Keratinocyte (primary cell): Measurements from ENCODE around the gene FAIM2. TPM values are rescaled to one million over a fixed set of nuclear protein-coding genes. Genes with fewer than 3 reads are reported as not detected.

Source experiments
- DNase-seq: peaks from one replicate; pipeline ENCODE4 v3.0.0-alpha.2; 2011; ENCODE audit warnings: low read depth, missing footprints, low spot score
- FAIRE-seq: peaks from 2 replicates; lab custom pipeline; 2011; peaks lifted over from hg19 to GRCh38; lab: Jason Lieb, UNC
- H2AFZ ChIP-seq: 2 replicates; pipeline ENCODE4 v1.6.0; 2012; ENCODE audit warnings: low read length, control low read depth, inconsistent platforms; ENCODE audit not compliant: control insufficient read depth
- H3K27ac ChIP-seq: 2 replicates; pipeline ENCODE4 v1.5.1; 2011; ENCODE audit warnings: low read length; ENCODE audit not compliant: control insufficient read depth, insufficient read depth
- H3K27me3 ChIP-seq: 3 replicates; pipeline ENCODE4 v1.6.0; 2011; ENCODE audit warnings: low read length; ENCODE audit not compliant: control insufficient read depth, insufficient read depth; ENCODE audit errors: extremely low read depth
- H3K36me3 ChIP-seq, 2 experiments: 2 replicates in 1 of 2; 3 replicates in 1 of 2; pipeline ENCODE4 v1.5.1; 2011; ENCODE audit warnings: low read length in 2 of 2, mild to moderate bottlenecking in 1 of 2; ENCODE audit not compliant: control insufficient read depth in 2 of 2, insufficient read depth in 2 of 2; ENCODE audit errors: extremely low read depth in 1 of 2
- H3K4me1 ChIP-seq: 3 replicates; pipeline ENCODE4 v1.5.1; 2011; ENCODE audit warnings: low read length; ENCODE audit not compliant: control insufficient read depth, insufficient read depth; ENCODE audit errors: extremely low read depth
- H3K4me2 ChIP-seq: 3 replicates; pipeline ENCODE4 v1.6.0; 2011; ENCODE audit warnings: low read depth, low read length; ENCODE audit not compliant: control insufficient read depth, insufficient read depth; ENCODE audit errors: extremely low read depth
- H3K4me3 ChIP-seq, 3 experiments: fragments of 200-600 bp in 1 of 3; sonication (generic) in 1 of 3; 2 replicates in 2 of 3; 3 replicates in 1 of 3; pipeline ENCODE4 v1.5.1; 2011 to 2016; ENCODE audit warnings: low read length in 3 of 3, mild to moderate bottlenecking in 3 of 3, control low read depth in 2 of 3, inconsistent platforms in 1 of 3, low read depth in 1 of 3, mixed read lengths in 1 of 3, mixed run types in 1 of 3, moderate library complexity in 1 of 3; ENCODE audit not compliant: control insufficient read depth in 2 of 3, insufficient read depth in 2 of 3; ENCODE audit errors: extremely low read depth in 1 of 3
- H3K79me2 ChIP-seq: 2 replicates; pipeline ENCODE4 v1.6.0; 2012; ENCODE audit warnings: low read length; ENCODE audit not compliant: control insufficient read depth, insufficient read depth
- H3K9ac ChIP-seq: 3 replicates; pipeline ENCODE4 v1.6.0; 2011; ENCODE audit warnings: low read length; ENCODE audit not compliant: control insufficient read depth, insufficient read depth; ENCODE audit errors: extremely low read depth
- H3K9me1 ChIP-seq: 3 replicates; pipeline ENCODE4 v1.6.0; 2011; ENCODE audit warnings: low read length; ENCODE audit not compliant: control insufficient read depth, insufficient read depth; ENCODE audit errors: extremely low read depth
- H3K9me3 ChIP-seq: 2 replicates; pipeline ENCODE4 v1.5.1; 2012; ENCODE audit warnings: low read depth, low read length; ENCODE audit not compliant: control insufficient read depth
- H4K20me1 ChIP-seq: 3 replicates; pipeline ENCODE4 v1.6.0; 2011; ENCODE audit warnings: low read length; ENCODE audit not compliant: control insufficient read depth, insufficient read depth; ENCODE audit errors: extremely low read depth
- EZH2 ChIP-seq: IDR thresholded peaks from one replicate; pipeline ENCODE4 v1.6.1; 2012; ENCODE audit warnings: inconsistent platforms, mild to moderate bottlenecking, low read length, moderate library complexity
- dilution Hi-C: fragments of 300-500 bp; cut with MboI; formaldehyde crosslinking; loops from one replicate; pipeline ENCODE4 v1.7.0; 2020; ENCODE audit warnings: low sequenced_read_pairs; ENCODE audit not compliant: extremely low pct_ligation_motif_present
- polyA plus RNA-seq, 5 experiments: library from polyadenylated mRNA; depleted of rRNA in 3 of 5; stranded (reverse) in 3 of 5; stranded (forward) in 1 of 5; unstranded in 1 of 5; fragments of >200 nt; gene quantifications; 1 replicate in 1 of 5; 2 replicates in 3 of 5; 3 replicates in 1 of 5; pipeline versions ENCODE4 v1.2.1 to v1.2.3, GENCODE V29; 2011 to 2012; ENCODE audit warnings: missing spikeins in 2 of 5, low read depth in 1 of 5, low replicate concordance in 1 of 5
- TF ChIP-seq, protein P1 (sequence below), 3 experiments: IDR thresholded peaks in 1 of 3; conservative IDR thresholded peaks in 1 of 3; optimal IDR thresholded peaks in 1 of 3; 2 replicates in 2 of 3; 3 replicates in 1 of 3; pipeline versions ENCODE3 to v1.5.1; 2011; ENCODE audit warnings: low read length in 3 of 3, mild to moderate bottlenecking in 3 of 3, moderate library complexity in 2 of 3, control low read depth in 1 of 3, inconsistent platforms in 1 of 3; ENCODE audit not compliant: insufficient read depth in 2 of 3; ENCODE audit errors: extremely low read depth in 1 of 3

Gene FAIM2
- polyA plus RNA-seq, 1 donor (not counting 4 experiments of a cell fraction or from before 2014, with no cell fraction given): not detected

GRCh38 chr12:49929581-49929980 lies 25.9 kb upstream of the FAIM2 start:
- peaks cover 10% of the 10 kb centered on the region for H3K4me1 ChIP-seq
- TF ChIP-seq, protein P1, sequence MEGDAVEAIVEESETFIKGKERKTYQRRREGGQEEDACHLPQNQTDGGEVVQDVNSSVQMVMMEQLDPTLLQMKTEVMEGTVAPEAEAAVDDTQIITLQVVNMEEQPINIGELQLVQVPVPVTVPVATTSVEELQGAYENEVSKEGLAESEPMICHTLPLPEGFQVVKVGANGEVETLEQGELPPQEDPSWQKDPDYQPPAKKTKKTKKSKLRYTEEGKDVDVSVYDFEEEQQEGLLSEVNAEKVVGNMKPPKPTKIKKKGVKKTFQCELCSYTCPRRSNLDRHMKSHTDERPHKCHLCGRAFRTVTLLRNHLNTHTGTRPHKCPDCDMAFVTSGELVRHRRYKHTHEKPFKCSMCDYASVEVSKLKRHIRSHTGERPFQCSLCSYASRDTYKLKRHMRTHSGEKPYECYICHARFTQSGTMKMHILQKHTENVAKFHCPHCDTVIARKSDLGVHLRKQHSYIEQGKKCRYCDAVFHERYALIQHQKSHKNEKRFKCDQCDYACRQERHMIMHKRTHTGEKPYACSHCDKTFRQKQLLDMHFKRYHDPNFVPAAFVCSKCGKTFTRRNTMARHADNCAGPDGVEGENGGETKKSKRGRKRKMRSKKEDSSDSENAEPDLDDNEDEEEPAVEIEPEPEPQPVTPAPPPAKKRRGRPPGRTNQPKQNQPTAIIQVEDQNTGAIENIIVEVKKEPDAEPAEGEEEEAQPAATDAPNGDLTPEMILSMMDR (optimal IDR thresholded peaks at IDR 0.05 in 1 of 3, IDR thresholded peaks at IDR 0.05 in 1 of 3, conservative IDR thresholded peaks at IDR 0.05 in 1 of 3; ENCODE audit: extremely low read depth in 1 of 3, insufficient read depth in 2 of 3, low read length in 3 of 3): no peak
- no peak for TF ChIP-seq EZH2
- no peak for DNase-seq

DNA sequence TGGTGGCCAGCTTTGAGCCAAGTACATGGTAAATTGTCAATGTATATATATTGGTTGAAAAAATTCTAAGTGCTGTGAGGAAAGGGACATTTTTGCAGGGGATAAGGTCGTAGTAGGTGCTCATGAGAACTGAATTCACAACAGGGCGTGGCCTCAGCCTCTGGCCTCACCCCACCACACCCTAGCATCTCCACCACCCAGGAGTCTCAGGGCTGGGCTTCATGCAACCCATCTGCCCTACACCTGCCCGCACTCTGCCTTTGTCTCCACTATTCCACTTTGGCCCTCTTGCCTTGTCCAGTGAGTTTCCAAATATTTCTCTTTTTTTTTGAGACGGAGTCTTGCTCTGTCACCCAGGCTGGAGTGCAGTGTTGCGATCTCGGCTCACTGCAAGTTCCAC lies 24.8 kb upstream of the FAIM2 start:
- no peak overlapping the region for H2AFZ ChIP-seq

More at GRCh38 chr12:49929581-49929980, 25.9 kb upstream of the FAIM2 start:
- FAIRE-seq: no peak
- H3K9me1 ChIP-seq: no peaks in the 10 kb centered on the region
- no peaks in the 10 kb centered on the region for H4K20me1 ChIP-seq
- no peak overlapping the region for H3K9ac ChIP-seq
- no peak overlapping the region for H3K4me2 ChIP-seq
- no peak overlapping the region for H3K27ac ChIP-seq
- H3K27me3 ChIP-seq: no peaks in the 10 kb centered on the region
- dilution Hi-C loops: no loop called here
- no peak overlapping the region for H3K4me3 ChIP-seq
- H3K79me2 ChIP-seq: no peaks in the 10 kb centered on the region
- H3K9me3 ChIP-seq: no peaks in the 10 kb centered on the region
- no peaks in the 10 kb centered on the region for H3K36me3 ChIP-seq
- no peak overlapping the region for H2AFZ ChIP-seq

More for the DNA sequence above, 24.8 kb upstream of the FAIM2 start:
- H3K27me3 ChIP-seq: no peaks in the 10 kb centered on the region
- no peak overlapping the region for H3K9ac ChIP-seq
- H3K4me1 ChIP-seq: peaks cover 10% of the 10 kb centered on the region
- no peaks in the 10 kb centered on the region for H4K20me1 ChIP-seq
- TF ChIP-seq, protein P1 (optimal IDR thresholded peaks at IDR 0.05 in 1 of 3, IDR thresholded peaks at IDR 0.05 in 1 of 3, conservative IDR thresholded peaks at IDR 0.05 in 1 of 3; ENCODE audit: extremely low read depth in 1 of 3, insufficient read depth in 2 of 3, low read length in 3 of 3): no peak
- no peaks in the 10 kb centered on the region for H3K79me2 ChIP-seq
- H3K4me3 ChIP-seq: no peak overlapping the region
- DNase-seq (no peak), FAIRE-seq (no peak)
- H3K9me3 ChIP-seq: no peaks in the 10 kb centered on the region
- no peaks in the 10 kb centered on the region for H3K9me1 ChIP-seq
- H3K4me2 ChIP-seq: no peak overlapping the region
- H3K27ac ChIP-seq: no peak overlapping the region
- dilution Hi-C loops: no loop called here
- H3K36me3 ChIP-seq: no peaks in the 10 kb centered on the region
